Activated CD8-positive, alpha-beta T cell treated with anti-CD3 and anti-CD28 coated beads for 36 hours (primary cell): ENCODE data around the gene UQCC2. TPM values are rescaled to one million over a fixed set of nuclear protein-coding genes. Genes with fewer than 3 reads are reported as not detected.

Experiments used
- ATAC-seq: fragments of 200-7000 bp; cut with Tn5 transposase; one replicate; pipeline ENCODE4 v1.10.0; 2021; ENCODE audit warnings: mild to moderate bottlenecking, moderate library complexity
- CTCF ChIA-PET: fragments of 350-600 bp; sonication (Branson Sonifier 250); formaldehyde crosslinking; loops from one replicate; lab custom pipeline; 2021; ENCODE audit warnings: antibody characterized with exemption; lab: Charles Lee
- POLR2A ChIA-PET: fragments of 350-600 bp; sonication (Branson Sonifier 250); formaldehyde crosslinking; loops from one replicate; lab custom pipeline; 2021; ENCODE audit warnings: antibody characterized with exemption; lab: Charles Lee
- DNase-seq: peaks from one replicate; pipeline ENCODE4 v3.0.0-alpha.2; 2020
- H3K27ac Mint-ChIP-seq: one replicate; pipeline ENCODE4 v1.8.0; 2021; ENCODE audit warnings: mild to moderate bottlenecking, mixed read lengths
- H3K27me3 Mint-ChIP-seq: one replicate; pipeline ENCODE4 v1.8.0; 2021; ENCODE audit warnings: mixed read lengths
- H3K36me3 Mint-ChIP-seq: one replicate; pipeline ENCODE4 v1.8.0; 2021; ENCODE audit warnings: low read depth, mixed read lengths
- H3K4me1 Mint-ChIP-seq: one replicate; pipeline ENCODE4 v1.8.0; 2021; ENCODE audit warnings: low read depth, mixed read lengths
- H3K4me3 Mint-ChIP-seq: one replicate; pipeline ENCODE4 v1.8.0; 2021; ENCODE audit warnings: mild to moderate bottlenecking, moderate library complexity, mixed read lengths
- H3K9me3 Mint-ChIP-seq: one replicate; pipeline ENCODE4 v1.8.0; 2021; ENCODE audit warnings: mixed read lengths
- intact Hi-C: fragments of 100-400 bp; cut with micrococcal nuclease; formaldehyde crosslinking; loops from one replicate; pipeline ENCODE4 v1.10.0; 2022
- total RNA-seq, 2 experiments: library from RNA; stranded (reverse); gene quantifications; one replicate each; pipeline ENCODE4 v1.2.3, GENCODE V29; 2021
- TF ChIP-seq, protein P1 (sequence below): fragments of 200-600 bp; IDR thresholded peaks from one replicate; pipeline ENCODE4 v1.8.0; 2022; ENCODE audit warnings: antibody characterized with exemption, mild to moderate bottlenecking

Gene UQCC2
- total RNA-seq, 2 experiments from 2014 or later: 127 to 128 TPM

DNA sequence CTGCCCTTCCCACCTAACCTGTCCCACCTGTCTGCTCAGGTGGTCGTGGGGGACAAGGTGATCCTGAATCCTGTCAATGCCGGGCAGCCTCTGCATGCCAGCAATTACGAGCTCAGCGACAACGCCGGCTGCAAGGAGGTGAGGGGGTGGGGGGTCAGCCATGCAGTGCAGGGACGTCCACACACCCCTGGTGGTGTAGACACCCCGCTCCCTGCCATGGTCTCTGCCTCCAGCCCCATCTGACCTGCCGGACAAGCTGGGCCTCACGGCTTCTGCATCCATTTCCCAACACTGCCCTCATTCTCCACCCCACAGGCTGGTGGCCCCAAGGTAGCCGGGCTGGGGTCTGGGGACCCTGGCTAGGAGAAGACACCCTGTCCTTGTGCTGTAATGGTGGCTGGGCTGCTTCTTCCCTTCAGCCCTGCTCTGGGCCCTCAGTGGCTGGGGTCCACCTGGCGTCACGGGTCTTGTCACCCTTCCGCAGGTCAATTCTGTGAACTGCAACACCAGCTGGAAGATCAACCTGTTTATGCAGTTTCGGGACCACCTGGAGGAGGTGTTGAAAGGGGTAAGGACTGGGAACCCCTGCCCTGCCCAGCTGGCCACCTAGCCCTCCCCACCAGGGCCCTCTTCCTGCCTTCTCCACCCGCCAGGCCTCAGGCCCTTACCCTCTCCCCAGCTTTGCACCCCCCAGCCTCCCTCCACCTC, 52.4 kb downstream of the UQCC2 start:
- DNase-seq: no peak
- POLR2A ChIA-PET: no interaction called here
- TF ChIP-seq, protein P1, sequence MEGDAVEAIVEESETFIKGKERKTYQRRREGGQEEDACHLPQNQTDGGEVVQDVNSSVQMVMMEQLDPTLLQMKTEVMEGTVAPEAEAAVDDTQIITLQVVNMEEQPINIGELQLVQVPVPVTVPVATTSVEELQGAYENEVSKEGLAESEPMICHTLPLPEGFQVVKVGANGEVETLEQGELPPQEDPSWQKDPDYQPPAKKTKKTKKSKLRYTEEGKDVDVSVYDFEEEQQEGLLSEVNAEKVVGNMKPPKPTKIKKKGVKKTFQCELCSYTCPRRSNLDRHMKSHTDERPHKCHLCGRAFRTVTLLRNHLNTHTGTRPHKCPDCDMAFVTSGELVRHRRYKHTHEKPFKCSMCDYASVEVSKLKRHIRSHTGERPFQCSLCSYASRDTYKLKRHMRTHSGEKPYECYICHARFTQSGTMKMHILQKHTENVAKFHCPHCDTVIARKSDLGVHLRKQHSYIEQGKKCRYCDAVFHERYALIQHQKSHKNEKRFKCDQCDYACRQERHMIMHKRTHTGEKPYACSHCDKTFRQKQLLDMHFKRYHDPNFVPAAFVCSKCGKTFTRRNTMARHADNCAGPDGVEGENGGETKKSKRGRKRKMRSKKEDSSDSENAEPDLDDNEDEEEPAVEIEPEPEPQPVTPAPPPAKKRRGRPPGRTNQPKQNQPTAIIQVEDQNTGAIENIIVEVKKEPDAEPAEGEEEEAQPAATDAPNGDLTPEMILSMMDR: no peak
- intact Hi-C loops: no loop called here
- Mint-ChIP-seq H3K4me3 (no peak overlapping the region), H3K4me1 (no peaks in the 10 kb centered on the region), H3K36me3 (peaks cover 7% of the 10 kb centered on the region), H3K27ac (no peak overlapping the region), H3K9me3 (no peaks in the 10 kb centered on the region), H3K27me3 (no peaks in the 10 kb centered on the region)
- ATAC-seq: no peak
- CTCF ChIA-PET: no interaction called here

GRCh38 chr6:33656844-33657243, 54.7 kb downstream of the UQCC2 start:
- Mint-ChIP-seq H3K36me3 (peaks cover under 1% of the 10 kb centered on the region), H3K27me3 (no peaks in the 10 kb centered on the region), H3K27ac (no peak overlapping the region), H3K4me1 (no peaks in the 10 kb centered on the region), H3K4me3 (no peak overlapping the region), H3K9me3 (no peaks in the 10 kb centered on the region)
- TF ChIP-seq, protein P1: no peak
- ChIA-PET POLR2A (interaction anchor here (1.5 kb wide), 1 partner anchor 37 kb away, joined by 5 read pairs; no protein-coding TSS in a partner anchor), CTCF (no interaction called here)
- intact Hi-C loops: no loop called here
- no peak for DNase-seq
- no peak for ATAC-seq

DNA sequence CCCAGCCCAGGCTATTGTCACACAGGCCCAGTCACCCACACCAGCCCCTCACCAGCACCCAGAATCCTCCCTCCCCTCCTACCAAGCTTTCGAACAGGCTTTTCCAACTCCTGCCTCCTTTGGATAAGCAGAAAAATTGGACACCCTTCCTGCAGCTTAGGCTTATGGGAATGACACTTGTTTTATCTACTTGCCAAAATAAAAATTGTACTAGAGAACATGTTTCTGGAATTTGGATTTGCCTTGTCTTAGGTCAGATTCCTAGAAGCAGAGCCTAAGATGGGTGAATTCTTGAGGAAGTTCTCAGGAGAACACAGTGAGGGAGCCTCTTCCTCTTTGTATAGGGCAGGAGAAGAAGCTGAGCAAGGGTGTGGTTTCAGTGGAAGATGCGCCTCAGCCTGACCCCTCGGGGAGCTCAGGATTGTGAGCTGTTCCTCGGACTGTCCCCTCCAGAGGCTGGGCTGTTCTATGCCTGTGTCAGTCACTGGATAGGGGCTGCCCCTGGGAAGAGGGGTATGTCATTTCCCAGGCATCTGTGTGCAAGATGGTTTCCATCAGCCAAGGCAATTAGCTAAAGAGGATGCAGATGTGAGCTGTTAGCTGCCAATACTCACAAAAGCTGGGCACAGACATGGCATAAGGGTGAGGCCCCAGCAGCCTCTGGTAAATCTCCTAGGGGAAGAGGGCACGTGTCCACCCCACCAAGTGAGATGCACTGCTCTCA, 56.5 kb downstream of the UQCC2 start:
- DNase-seq (no peak), ATAC-seq (no peak)
- ChIA-PET CTCF (interaction anchor here (0.8 to 2.1 kb wide), 4 partner anchors 23 to 114 kb away, joined by 3 to 8 read pairs (median 4); no protein-coding TSS in a partner anchor), POLR2A (no interaction called here)
- TF ChIP-seq, protein P1: no peak
- Mint-ChIP-seq H3K36me3 (peaks cover 1% of the 10 kb centered on the region), H3K4me3 (no peak overlapping the region), H3K27me3 (no peaks in the 10 kb centered on the region), H3K4me1 (no peaks in the 10 kb centered on the region), H3K27ac (no peak overlapping the region), H3K9me3 (no peaks in the 10 kb centered on the region)
- intact Hi-C loops: no loop called here

GRCh38 chr6:33652002-33652401, 59.5 kb downstream of the UQCC2 start:
- no peaks in the 10 kb centered on the region for H3K27me3 Mint-ChIP-seq
- no peaks in the 10 kb centered on the region for H3K9me3 Mint-ChIP-seq
- no peak overlapping the region for H3K4me3 Mint-ChIP-seq
- H3K27ac Mint-ChIP-seq: no peak overlapping the region
- intact Hi-C loops: no loop called here
- DNase-seq (no peak), ATAC-seq (no peak)
- ChIA-PET CTCF (interaction anchor here (1.0 kb wide), 1 partner anchor 49 kb away, joined by 4 read pairs; no protein-coding TSS in a partner anchor), POLR2A (interaction anchor here (0.6 kb wide), 1 partner anchor 51 kb away, joined by 3 read pairs; no protein-coding TSS in a partner anchor)
- peaks cover 7% of the 10 kb centered on the region for H3K4me1 Mint-ChIP-seq
- peaks cover 12% of the 10 kb centered on the region for H3K36me3 Mint-ChIP-seq
- TF ChIP-seq, protein P1: no peak

DNA sequence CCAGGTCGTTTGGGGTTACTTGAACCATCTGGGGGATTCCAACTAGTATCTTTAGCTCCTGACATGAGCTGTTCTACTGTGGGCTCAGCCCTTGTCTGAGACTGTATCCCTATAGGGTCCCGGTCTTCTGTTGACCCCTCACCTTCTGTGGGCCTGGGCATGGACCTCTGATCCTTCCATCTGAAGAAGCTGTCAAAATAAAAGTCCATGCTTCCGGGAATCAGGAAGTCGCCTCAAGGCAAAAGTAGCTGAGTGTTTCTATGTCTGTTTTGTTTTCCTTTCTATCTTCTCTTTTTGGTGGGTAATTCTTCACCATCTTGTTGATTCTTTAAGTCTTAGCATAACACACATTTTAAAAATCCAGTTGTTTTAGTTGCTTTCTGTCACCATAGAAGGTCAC, 60.1 kb downstream of the UQCC2 start:
- H3K4me3 Mint-ChIP-seq: no peak overlapping the region
- H3K36me3 Mint-ChIP-seq: peaks cover 12% of the 10 kb centered on the region
- H3K9me3 Mint-ChIP-seq: no peaks in the 10 kb centered on the region
- intact Hi-C loops: no loop called here
- H3K27me3 Mint-ChIP-seq: no peaks in the 10 kb centered on the region
- H3K27ac Mint-ChIP-seq: no peak overlapping the region
- TF ChIP-seq, protein P1: no peak
- DNase-seq (no peak), ATAC-seq (no peak)
- peaks cover 7% of the 10 kb centered on the region for H3K4me1 Mint-ChIP-seq
- CTCF ChIA-PET: interaction anchor here (1.0 kb wide), 1 partner anchor 50 kb away, joined by 4 read pairs; no protein-coding TSS in a partner anchor
- POLR2A ChIA-PET: no interaction called here
